Measurements from ENCODE around the gene ITGA5.

ITGA5 gene

GRCh38 chr12:54409267-54409666, 9.8 kb downstream of the ITGA5 start:
- DNase-seq: no peak

- DNase-seq: no peak
Measured at GRCh38 chr12:54407183-54407905, 11.7 kb downstream of the ITGA5 start.

- DNase-seq: no peak
Measured at GRCh38 chr12:54405573-54405972, 13.5 kb downstream of the ITGA5 start.

DNA sequence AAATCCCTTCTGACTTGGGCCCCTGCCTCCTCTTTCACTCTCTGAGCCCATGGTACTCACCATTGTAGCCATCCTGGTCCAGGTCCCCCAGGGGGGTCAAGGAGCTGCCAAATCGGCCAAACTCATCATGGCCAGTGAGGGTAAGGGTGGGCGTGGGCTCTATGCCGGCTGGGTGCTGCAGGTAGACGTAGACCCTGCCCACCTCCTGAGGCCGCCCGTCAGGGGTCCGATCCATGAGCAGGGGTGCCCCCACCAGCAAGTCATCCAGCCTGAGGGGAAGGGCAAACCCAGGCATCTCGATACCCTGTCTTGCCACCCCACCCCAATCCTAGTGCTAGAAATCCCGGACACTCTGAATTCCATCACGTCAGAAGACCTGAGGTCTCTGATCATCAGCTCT, 14.0 kb downstream of the ITGA5 start:
- DNase-seq: no peak

- DNase-seq: peak; percentile 70
Measured at GRCh38 chr12:54404061-54405004, 14.7 kb downstream of the ITGA5 start.

- no peak for DNase-seq
Measured at GRCh38 chr12:54401119-54401518, 17.9 kb downstream of the ITGA5 start.

GRCh38 chr12:54398995-54399793, 19.9 kb downstream of the ITGA5 start:
- peak; percentile 91 for DNase-seq

DNA sequence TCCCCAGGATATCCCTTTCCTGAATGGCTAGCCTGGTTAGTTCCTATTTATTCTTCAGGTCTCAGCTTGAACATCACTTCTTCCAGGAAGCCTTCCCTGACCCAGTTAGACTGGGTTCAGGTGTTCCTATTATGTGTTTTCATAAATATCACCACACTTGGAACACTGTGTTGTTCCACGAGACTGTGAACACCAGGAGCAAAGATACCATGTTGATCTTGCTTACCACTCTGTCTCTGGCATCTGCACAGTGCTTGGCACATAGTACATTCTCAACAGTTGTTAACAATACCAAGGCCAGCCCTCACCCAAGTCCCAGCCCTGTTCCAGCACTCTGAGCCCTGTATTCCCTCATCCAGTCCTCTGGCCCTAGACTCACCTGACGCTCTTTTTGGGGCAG, 20.8 kb downstream of the ITGA5 start:
- no peak for DNase-seq

DNA sequence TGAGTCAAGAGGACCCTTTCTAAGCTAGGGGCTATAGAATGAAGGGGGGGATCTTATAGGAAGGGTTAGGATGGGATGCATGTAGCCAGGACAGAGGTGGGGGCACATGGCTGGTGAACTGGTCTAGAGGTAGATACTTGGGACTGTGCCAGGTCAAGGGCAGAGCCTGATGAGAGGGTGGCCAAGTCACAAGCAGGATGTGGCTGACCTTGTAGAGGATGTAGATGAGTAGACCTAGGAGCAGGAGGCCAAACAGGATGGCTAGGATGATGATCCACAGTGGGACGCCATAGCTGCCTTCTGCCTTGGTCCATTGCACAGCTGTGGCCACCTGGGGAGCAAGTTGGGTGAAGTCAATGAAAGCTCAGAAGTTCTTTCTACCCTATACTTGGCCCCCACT, 21.9 kb downstream of the ITGA5 start:
- DNase-seq: no peak

- DNase-seq: no peak
Measured at GRCh38 chr12:54395545-54395944, 23.5 kb downstream of the ITGA5 start.

DNA sequence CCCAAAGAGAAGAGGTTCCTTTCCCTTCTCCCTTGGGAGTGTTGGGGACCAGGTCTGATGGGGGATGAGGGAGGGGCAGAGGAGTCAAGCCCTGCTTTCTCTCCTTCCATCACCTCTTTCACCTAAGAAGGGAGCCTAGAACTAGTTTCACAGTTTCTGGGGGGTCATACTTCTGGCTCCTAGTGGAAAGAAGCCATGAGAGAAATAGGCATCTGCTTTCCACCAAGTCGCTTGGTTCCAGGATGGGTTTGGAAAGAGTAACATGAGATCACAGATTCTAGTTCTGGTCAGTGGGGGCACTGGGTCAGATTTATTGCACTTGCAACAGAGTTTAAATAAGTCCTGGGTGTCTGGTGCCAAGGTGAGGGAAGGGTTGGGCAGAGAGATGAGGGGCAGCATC, 24.1 kb downstream of the ITGA5 start:
- DNase-seq: no peak

GRCh38 chr12:54394281-54394719, 24.8 kb downstream of the ITGA5 start:
- peak; percentile 54 for DNase-seq

DNA sequence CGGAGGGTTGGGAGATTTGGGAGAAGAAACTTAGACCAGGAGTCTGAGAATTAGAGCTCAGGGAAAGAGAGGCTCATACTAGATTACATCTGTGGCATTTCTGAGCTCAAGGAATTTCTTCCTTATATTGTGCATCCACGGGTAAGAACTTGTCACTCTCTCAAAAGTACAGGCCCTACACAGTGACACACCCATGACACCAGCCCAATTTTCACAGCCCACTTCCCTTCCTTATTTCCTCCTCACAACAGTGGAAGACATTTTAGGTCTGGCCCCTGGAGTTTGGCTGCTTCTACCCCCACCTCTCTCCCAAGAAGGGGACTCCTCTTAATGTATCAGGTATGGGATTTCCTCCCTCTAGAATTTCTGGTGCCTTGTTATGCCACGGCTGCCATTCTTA, 25.3 kb downstream of the ITGA5 start:
- no peak for DNase-seq

GRCh38 chr12:54393207-54393609, 25.9 kb downstream of the ITGA5 start:
- DNase-seq: no peak

GRCh38 chr12:54392485-54393206, 26.4 kb downstream of the ITGA5 start:
- DNase-seq: no peak

DNA sequence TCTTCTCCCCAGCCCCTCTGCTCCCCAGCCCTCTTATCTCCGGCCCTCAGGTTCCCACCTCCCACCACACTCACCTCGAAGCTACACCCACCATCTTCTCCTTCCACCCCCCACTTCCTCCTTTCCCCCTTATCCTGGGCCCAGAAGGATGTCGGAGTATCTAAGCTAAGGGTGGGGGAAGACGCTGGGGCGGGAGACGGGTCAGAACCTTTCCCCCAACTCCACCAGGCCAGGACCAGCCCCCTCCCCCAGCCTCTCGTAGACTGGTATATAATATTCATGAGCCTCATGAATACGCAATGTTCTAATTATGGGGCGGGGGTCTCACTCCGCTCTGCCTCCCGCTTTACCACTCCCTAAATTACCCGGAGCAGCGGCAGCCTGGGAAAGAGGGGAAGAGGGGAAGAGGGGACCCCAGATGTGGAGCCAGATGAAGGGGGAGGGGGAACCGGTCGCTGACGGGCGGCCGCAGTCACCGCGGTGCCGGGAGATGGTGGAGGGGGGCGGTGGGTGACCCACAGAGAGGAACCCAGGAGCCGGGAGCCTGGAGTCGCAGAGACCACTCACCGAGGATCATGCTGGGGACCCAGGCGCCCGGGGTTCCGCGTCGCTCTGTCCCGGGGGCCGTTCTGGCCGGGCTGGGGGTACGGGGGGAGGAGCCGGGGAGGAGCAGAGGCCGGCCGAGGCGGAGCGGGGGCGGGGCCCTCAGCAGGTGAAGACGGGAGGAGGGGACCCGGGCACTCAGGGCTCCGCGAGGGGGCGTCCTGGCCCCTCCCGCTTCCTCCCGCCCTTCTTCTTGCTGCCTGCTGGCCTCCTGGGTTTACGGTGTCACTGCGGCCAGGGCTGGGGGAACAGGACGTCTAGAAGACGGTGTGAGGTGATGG, 28.2 kb downstream of the ITGA5 start:
- peak; percentile 57 for DNase-seq

DNA sequence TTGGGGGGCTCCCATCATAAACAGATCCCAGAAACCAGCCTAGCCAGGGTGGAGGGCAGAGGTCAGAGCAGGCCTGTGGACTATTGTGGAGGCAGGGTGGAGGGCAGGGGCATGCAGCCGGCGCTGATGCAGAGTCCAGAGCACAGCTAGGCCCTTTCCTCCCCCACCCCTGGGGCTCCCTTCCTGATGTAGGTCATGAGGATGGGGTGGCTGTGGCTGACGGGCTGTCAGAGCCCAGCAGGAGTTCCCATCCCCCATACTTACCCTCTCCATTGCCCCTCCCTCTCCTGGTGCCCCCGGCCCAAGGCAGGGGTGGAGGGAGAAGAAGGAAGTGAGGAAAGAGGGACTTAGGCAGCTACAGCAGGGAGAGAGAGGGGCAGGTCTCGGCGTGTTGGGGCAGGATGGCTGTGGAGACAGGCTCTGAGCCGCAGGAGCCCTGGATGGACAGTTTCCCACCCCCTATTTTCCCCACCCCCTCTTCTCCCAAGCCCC, 28.8 kb downstream of the ITGA5 start:
- DNase-seq: no peak

DNA sequence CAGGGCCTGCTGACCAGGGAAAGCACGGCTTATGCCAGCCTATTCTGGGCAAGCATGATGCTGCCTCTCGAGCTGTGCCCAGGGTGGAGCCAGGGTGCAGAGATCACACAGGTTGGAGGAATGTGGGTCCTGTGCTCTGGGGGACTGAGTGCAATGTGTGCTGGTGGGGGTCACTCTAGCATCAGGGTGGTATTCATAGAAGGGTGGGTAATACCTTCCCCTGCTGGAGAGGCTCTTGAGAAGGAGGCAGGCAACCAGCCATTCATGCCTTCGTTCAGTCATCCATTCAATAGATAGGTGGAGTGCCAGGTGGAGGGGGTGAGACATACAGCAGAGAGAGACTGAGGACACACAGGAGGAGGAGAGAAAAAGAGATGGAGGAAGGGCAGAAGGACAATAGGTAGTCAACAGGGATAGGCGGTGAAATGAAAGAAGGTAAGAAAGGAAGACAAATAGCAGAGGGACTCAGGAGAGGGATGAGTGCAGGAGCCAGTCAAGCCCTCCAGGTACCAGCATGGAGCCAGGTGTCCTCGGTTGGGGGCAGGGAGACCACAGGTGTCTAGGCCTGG, 29.4 kb downstream of the ITGA5 start:
- no peak for DNase-seq

DNA sequence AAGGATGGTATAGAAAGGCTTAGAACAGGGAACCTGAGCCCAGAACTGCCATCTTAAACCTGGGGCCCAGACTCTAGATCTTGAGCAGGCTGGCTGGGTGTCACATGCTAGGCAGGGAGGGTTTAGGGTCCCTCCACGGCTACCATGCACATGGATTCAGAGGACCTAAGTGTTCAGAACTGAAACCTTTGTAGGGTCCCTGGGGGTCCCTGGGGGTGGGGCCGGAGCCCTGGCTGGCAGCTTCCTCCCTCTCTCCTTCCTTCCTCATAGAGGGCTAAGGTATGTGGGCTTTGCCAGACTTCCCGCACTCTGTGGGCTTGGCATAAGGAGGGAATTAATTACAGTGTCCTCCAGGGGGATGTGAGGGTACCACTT, 29.9 kb downstream of the ITGA5 start:
- no peak for DNase-seq

DNA sequence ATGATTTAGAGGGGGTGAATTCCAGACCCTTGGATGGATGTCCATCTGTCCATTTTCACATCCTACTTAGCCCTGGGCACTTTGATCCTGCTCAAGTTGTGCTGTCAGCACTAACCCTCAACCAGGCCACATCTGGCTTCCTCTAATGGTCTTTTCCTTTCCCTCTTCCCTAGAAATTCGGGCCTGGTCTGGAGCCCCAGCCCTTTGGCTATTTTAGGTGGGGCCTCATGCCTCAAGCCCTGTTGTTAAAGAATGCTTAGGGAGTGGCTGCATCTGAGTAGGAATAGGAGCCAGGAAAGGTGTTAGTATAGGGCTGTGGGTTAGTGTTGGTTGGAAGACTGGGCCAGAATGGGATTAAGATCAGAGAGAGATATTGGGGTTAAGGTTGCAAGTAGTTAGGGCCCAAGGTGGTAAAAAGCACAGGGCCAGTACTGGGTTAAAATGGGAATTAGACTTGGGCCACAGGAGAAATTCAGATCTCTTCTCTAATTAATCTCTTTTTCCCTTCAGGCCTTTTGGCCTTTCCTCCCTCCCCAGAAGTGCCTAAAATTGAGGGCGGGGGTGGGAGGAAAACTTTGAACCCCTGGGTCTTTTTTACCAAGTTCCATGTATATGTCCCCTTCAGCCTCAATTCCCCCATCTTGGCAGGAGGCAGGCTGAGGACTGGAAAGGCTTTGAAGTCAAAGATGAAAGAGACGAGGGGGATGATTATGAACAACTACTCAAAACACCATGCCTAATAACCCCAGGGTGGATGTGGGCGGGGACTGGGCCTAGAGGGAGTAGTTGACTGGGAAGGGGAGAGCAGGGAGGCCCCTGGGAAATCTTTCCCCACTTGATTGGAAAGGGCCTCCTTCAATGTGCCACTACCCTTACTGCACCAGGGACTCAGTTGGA, 30.6 kb downstream of the ITGA5 start:
- DNase-seq: no peak
